GM18508 (cell line): ENCODE results near the gene ZNF792.
"Not testable (repeated sequence)": the region's sequence is repeated elsewhere in the genome, so short reads cannot be mapped to it uniquely, and the experiment has no call there.

Source experiments
- ATAC-seq: cut with Tn5 transposase; IDR thresholded peaks from one replicate; pipeline ENCODE4 v1.9.1; 2021; ENCODE audit warnings: moderate number of reproducible peaks; ENCODE audit not compliant: insufficient read depth, unreplicated experiment

The ZNF792 gene

GRCh38 chr19:34936184-34936583 is 27.8 kb downstream of the ZNF792 start:
- no peak for ATAC-seq

GRCh38 chr19:34932494-34932893 is 31.5 kb downstream of the ZNF792 start:
- ATAC-seq, result no peak

- no peak for ATAC-seq
These were observed 37.2 kb downstream of the ZNF792 start, which contains the start of gene ZNF30 for GRCh38 chr19:34926685-34927375. TSS of gene ZNF30 (plus strand) at chr19:34926903. CDS start at chr19:34929948, 3,045 bp downstream.

- no peak for ATAC-seq
These were observed 37.7 kb downstream of the ZNF792 start for GRCh38 chr19:34926361-34926684.

- ATAC-seq, result no peak
These were observed 38.7 kb downstream of the ZNF792 start for GRCh38 chr19:34925278-34925855.

GRCh38 chr19:34920090-34920786 is 43.8 kb downstream of the ZNF792 start:
- ATAC-seq, result not testable (repeated sequence)

GRCh38 chr19:34918190-34918589 is 45.8 kb downstream of the ZNF792 start:
- ATAC-seq, result no peak

- ATAC-seq, result not testable (repeated sequence)
These were observed 46.9 kb downstream of the ZNF792 start for GRCh38 chr19:34917144-34917543.

GRCh38 chr19:34910770-34911169 is 53.3 kb downstream of the ZNF792 start:
- no peak for ATAC-seq
